GM23338 (cell line): ENCODE data around the gene ACTG1.

Experiments
- CREB1 ChIP-seq: fragments of 250-450 bp; sonication (Bioruptor Pico); IDR thresholded peaks from 2 replicates; pipeline ENCODE4 v1.5.0; 2020; ENCODE audit warnings: low read depth, mild to moderate bottlenecking, moderate library complexity
- EZH2phosphoT487 ChIP-seq: fragments of 200-600 bp; sonication (generic); IDR thresholded peaks from one replicate; pipeline ENCODE4 v1.8.1; 2018; ENCODE audit warnings: antibody characterized with exemption; ENCODE audit not compliant: unreplicated experiment
- POLR2AphosphoS5 ChIP-seq: IDR thresholded peaks from 2 replicates; pipeline ENCODE4 v1.6.1; 2016; ENCODE audit warnings: antibody characterized with exemption, low read depth
- STAT1 ChIP-seq: IDR thresholded peaks from one replicate; pipeline ENCODE4 v1.6.1; 2016; ENCODE audit warnings: antibody characterized with exemption; ENCODE audit not compliant: unreplicated experiment
- ZNF114 ChIP-seq: fragments of 250-450 bp; sonication (Bioruptor Pico); IDR thresholded peaks from 2 replicates; pipeline ENCODE4 v1.5.0; 2020; ENCODE audit warnings: mild to moderate bottlenecking, moderate library complexity
- TF ChIP-seq, protein P1 (sequence below), 2 experiments: fragments of 200-600 bp in 1 of 2; sonication (generic) in 1 of 2; conservative IDR thresholded peaks; 2 replicates each; pipeline versions ENCODE4 v1.5.1 to v1.6.1; 2016 to 2017; ENCODE audit warnings: antibody characterized with exemption in 2 of 2, low read depth in 2 of 2, mild to moderate bottlenecking in 2 of 2, moderate library complexity in 1 of 2
- TF ChIP-seq, protein P2 (sequence below): IDR thresholded peaks from one replicate; pipeline ENCODE4 v1.6.1; 2018; ENCODE audit warnings: antibody characterized with exemption; ENCODE audit not compliant: unreplicated experiment

DNA sequence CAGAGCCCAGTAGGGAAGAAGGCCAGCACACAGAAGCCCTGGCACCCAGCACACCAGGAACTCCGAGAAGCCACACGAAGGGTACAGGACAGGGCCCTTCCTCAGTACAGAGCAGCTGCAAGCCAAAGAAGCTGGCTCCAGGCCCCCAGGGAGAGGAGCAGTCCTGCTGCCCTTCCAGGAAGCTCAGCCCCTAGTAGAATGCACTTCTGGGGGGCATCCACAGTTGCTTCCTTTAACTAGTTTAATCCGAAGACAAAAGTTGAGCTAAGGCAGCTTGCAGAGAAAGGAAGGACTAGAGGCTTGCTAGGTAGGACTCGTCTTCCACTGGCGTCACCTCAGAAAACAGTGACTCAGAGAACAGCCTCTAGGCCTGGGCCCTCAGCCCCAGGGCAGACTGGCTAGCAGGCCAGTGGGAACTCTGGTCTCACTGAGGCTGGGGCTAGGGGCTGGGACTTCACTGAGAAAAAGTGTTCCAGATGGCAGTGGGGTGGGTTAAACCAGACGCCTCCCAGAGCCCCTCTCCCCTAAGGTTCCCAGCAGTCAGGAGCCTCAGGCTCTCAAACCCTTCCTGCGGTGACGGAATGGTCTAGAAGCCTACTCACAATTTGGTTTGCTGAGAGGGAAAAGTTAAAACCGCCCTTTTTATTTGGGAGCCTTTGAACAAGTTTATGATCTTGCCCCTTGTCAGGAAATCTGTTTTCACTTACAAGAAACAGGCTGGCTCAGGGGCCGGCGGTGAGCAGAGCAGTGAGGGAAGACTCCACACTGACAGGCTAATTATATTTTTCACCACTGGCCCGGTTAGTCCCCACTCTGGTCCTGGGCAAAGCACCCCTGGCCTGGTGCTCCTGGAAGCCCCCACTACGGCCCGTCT is 41.4 kb downstream of the ACTG1 start:
- TF ChIP-seq, protein P1, sequence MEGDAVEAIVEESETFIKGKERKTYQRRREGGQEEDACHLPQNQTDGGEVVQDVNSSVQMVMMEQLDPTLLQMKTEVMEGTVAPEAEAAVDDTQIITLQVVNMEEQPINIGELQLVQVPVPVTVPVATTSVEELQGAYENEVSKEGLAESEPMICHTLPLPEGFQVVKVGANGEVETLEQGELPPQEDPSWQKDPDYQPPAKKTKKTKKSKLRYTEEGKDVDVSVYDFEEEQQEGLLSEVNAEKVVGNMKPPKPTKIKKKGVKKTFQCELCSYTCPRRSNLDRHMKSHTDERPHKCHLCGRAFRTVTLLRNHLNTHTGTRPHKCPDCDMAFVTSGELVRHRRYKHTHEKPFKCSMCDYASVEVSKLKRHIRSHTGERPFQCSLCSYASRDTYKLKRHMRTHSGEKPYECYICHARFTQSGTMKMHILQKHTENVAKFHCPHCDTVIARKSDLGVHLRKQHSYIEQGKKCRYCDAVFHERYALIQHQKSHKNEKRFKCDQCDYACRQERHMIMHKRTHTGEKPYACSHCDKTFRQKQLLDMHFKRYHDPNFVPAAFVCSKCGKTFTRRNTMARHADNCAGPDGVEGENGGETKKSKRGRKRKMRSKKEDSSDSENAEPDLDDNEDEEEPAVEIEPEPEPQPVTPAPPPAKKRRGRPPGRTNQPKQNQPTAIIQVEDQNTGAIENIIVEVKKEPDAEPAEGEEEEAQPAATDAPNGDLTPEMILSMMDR (conservative IDR thresholded peaks at IDR 0.05; ENCODE audit: low read depth in 2 of 2), result no peak
- no peak for TF ChIP-seq POLR2AphosphoS5
- TF ChIP-seq EZH2phosphoT487, result no peak
- no peak for TF ChIP-seq CREB1 (CRISPR knock-in tag)
- no peak for TF ChIP-seq STAT1
- TF ChIP-seq, protein P2, sequence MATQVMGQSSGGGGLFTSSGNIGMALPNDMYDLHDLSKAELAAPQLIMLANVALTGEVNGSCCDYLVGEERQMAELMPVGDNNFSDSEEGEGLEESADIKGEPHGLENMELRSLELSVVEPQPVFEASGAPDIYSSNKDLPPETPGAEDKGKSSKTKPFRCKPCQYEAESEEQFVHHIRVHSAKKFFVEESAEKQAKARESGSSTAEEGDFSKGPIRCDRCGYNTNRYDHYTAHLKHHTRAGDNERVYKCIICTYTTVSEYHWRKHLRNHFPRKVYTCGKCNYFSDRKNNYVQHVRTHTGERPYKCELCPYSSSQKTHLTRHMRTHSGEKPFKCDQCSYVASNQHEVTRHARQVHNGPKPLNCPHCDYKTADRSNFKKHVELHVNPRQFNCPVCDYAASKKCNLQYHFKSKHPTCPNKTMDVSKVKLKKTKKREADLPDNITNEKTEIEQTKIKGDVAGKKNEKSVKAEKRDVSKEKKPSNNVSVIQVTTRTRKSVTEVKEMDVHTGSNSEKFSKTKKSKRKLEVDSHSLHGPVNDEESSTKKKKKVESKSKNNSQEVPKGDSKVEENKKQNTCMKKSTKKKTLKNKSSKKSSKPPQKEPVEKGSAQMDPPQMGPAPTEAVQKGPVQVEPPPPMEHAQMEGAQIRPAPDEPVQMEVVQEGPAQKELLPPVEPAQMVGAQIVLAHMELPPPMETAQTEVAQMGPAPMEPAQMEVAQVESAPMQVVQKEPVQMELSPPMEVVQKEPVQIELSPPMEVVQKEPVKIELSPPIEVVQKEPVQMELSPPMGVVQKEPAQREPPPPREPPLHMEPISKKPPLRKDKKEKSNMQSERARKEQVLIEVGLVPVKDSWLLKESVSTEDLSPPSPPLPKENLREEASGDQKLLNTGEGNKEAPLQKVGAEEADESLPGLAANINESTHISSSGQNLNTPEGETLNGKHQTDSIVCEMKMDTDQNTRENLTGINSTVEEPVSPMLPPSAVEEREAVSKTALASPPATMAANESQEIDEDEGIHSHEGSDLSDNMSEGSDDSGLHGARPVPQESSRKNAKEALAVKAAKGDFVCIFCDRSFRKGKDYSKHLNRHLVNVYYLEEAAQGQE, result no peak
- no peak for TF ChIP-seq ZNF114
